Lower leg skin (tissue), 4 donors: Measurements from ENCODE around the gene KRTAP10-11. TPM values are rescaled to one million over a fixed set of nuclear protein-coding genes. Genes with fewer than 3 reads are reported as not detected.

ENCODE experiments used
- DNase-seq, 2 donors: peaks; one replicate each; pipeline ENCODE4 v3.0.0-alpha.2; 2019; ENCODE audit warnings: low spot score in 2 of 2
- H3K4me3 ChIP-seq: fragments of 200-600 bp; sonication (generic); 2 replicates; pipeline ENCODE4 v1.5.1; 2017; ENCODE audit warnings: mild to moderate bottlenecking, low read depth; ENCODE audit not compliant: poor library complexity, severe bottlenecking
- CTCF ChIP-seq, 3 donors: fragments of 450-650 bp; IDR thresholded peaks; one replicate each; pipeline ENCODE4 v1.5.1; 2016; ENCODE audit warnings: antibody characterized with exemption in 3 of 3, mild to moderate bottlenecking in 3 of 3, moderate library complexity in 2 of 3
- POLR2A ChIP-seq, 2 donors: fragments of 450-650 bp; IDR thresholded peaks; one replicate each; pipeline ENCODE4 v1.6.1; 2016 to 2017; ENCODE audit warnings: antibody characterized with exemption in 2 of 2, mild to moderate bottlenecking in 1 of 2, moderate library complexity in 1 of 2
- WGBS, 2 donors: methylation state at CpG; one replicate each; pipeline ENCODE4 v1.1.5; 2018; 5-methylcytosine and 5-hydroxymethylcytosine counted together
- intact Hi-C: fragments of 100-400 bp; cut with DNase I; formaldehyde crosslinking; loops from one replicate; pipeline ENCODE4 v1.15.0; 2023; ENCODE audit warnings: low total_unique reads
- total RNA-seq, 4 donors: library from RNA; depleted of rRNA; stranded (reverse); fragments of >200 nt; gene quantifications; one replicate each; pipeline ENCODE4 v1.1.0, GENCODE V29; 2016

Gene KRTAP10-11
- total RNA-seq, 4 donors from 2014 or later: 6.5 TPM; not detected in 3

DNA sequence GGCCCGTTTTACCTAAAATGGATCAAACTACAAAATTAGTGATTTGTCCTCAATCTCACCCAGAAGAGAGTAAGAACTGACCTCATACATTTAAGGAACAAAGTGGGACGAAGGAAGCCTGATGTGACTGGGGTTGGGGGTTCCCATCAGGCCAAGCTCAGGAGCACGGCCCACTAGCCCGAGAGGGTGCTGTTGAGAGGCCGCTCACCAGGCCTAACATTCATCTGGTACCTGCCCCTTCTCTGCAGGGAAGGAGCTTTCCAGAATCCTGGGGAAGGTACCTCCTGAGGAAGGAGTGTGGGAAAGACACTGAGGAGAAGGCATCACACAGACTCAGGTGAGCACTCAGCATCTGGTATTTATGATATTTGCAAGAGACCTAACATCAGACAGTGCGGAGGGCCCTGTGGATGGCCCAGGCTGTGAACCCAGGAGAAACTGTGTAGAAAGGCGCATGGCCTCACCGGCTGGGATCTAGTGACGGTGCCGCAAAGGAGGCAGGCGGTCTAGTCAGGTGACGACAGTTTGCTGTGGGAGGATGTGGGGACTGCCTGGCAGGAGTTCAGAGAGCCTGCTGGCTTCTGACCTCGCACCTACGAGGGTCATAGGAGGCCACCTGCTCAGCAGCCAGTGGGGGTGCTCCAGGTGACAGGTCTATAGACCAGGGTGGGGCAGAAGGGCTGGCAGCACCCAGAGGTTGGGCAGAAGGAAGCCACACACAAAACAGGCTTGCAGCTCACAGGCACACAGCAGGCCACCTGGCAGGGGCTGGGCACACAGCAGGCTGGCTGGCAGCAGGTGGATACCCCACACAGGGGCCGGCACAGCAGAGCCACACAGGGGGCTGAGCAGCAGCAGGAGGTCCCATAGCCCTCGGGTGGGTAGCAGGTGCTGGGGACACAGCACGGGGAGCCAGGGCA, 7.7 kb downstream of the KRTAP10-11 start:
- WGBS, 2 donors: 84 to 85% methylated on average over 17 of the region's 17 CpGs
- no peak overlapping the region for H3K4me3 ChIP-seq
- intact Hi-C loops: no loop called here
- TF ChIP-seq POLR2A (IDR thresholded peaks at IDR 0.05) (no peak), CTCF (IDR thresholded peaks at IDR 0.05) (no peak)
- peak in 1 of 2 donors; percentile 70 for DNase-seq

GRCh38 chr21:44654576-44655175, 8.5 kb downstream of the KRTAP10-11 start, which contains the start of gene KRTAP12-4:
Gene KRTAP12-4 (minus strand): TSS chr21:44654659. CDS start chr21:44654614, 45 bp downstream.
- intact Hi-C loops: no loop called here
- H3K4me3 ChIP-seq: no peak within 1 kb of the TSS
- peak in 1 of 2 donors; percentile 14 for DNase-seq
- 78% methylated on average over 8 of the region's 9 CpGs for WGBS, 2 donors
- no peak for TF ChIP-seq POLR2A (IDR thresholded peaks at IDR 0.05)
- no peak for TF ChIP-seq CTCF (IDR thresholded peaks at IDR 0.05)

DNA sequence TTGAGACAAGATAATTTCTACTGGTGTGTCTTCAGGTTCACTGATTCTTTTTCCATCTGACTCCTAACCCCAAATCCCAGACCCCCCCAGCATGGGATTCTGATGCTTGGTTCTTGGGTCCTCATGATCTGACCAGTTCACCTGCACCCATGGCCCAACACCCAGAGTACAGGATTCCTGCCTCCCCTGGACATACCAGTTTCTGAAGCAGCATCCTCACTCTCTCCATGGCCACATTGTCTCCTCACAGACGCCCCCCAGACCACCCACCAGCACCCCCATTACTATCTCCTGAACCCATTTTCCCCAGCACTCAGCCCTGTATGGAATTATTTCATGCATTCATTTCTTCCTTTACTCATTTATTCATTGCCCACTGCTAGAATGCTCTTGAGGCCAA, 10.7 kb downstream of the KRTAP10-11 start:
- peak in 1 of 2 donors; percentile 59 for DNase-seq
- no peak overlapping the region for H3K4me3 ChIP-seq
- intact Hi-C loops: no loop called here
- TF ChIP-seq POLR2A (IDR thresholded peaks at IDR 0.05): no peak
- TF ChIP-seq CTCF (IDR thresholded peaks at IDR 0.05): no peak
- WGBS, 2 donors: 26 to 59% methylated on average over 1 of the region's 1 CpG

DNA sequence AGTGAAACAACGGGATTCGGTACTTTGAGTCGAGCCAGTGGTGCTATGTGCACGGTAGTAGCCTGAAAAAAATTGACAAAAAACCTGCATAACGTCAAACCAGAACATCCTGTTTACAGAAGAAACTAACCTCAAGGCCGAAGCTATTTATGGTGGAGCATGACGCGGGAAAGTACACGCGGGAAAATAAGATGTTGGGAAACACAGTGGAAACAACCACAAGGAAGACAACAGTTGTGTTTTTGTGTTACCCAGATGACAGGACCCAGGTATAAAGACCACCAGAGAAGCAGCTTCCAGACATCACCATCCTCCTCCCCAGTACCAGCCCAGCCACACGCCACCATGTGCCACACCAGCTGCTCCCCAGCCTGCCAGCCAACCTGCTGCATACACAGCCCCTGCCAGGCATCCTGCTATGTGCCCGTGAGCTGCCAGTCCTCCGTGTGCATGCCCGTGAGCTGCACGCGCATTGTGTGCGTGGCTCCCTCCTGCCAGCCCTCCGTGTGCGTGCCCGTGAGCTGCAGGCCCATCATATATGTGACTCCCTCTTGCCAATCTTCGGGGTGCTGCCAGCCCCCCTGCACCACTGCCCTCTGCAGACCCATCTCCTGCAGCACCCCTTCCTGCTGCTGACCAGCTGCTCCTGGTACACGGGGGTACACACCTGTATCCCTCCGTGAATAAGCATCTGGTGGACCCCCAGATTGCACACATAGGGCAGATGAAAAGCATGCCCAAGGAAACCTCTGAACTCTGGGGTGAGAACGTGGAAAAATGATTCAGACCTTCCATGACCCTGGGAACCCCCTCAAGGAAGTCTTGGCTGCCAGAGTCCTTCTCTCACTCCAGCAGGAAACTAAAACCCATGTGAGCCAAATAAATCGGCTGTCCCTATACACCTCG, 11.7 kb downstream of the KRTAP10-11 start, which contains the start of gene KRTAP12-3:
KRTAP12-3 (plus strand) TSS at position 298 of the 906 bp plus-strand sequence; CDS start at position 346, 48 bp downstream.
- intact Hi-C loops: no loop called here
- TF ChIP-seq CTCF (IDR thresholded peaks at IDR 0.05) (no peak), POLR2A (IDR thresholded peaks at IDR 0.05) (no peak)
- no peak within 1 kb of the TSS for H3K4me3 ChIP-seq
- WGBS, 2 donors: 75 to 77% methylated on average over 26 of the region's 26 CpGs
- peak in 1 of 2 donors; percentile 63 for DNase-seq

DNA sequence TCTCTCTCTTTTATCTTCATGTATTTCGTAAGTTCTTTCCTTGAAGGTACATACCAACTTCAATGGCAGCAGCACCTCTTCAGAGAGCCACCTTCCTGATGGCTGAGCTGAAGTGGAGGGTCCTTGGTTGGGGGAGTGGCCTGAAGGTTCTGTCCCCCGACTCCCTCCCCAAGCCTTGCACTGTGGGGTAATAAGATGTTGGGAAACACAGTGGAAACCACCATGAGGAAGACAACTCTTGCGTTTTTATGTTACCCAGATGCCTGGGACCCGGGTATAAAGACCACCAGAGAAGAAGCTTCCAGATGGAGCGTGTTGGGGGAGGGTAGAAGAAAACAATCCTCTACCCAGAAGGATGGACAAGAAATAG, 12.3 kb downstream of the KRTAP10-11 start:
- peak in 1 of 2 donors; percentile 42 for DNase-seq
- no peak overlapping the region for H3K4me3 ChIP-seq
- TF ChIP-seq POLR2A (IDR thresholded peaks at IDR 0.05): no peak
- TF ChIP-seq CTCF (IDR thresholded peaks at IDR 0.05): no peak
- WGBS, 2 donors: 84 to 88% methylated on average over 5 of the region's 5 CpGs
- intact Hi-C loops: no loop called here
